HG03175 (cell line): ENCODE results near the gene CIP2A.

Experiments used
- ATAC-seq: cut with Tn5 transposase; IDR thresholded peaks from one replicate; pipeline ENCODE4 v1.9.1; 2021; ENCODE audit warnings: mild to moderate bottlenecking, moderate library complexity; ENCODE audit not compliant: unreplicated experiment

The CIP2A gene

GRCh38 chr3:108564564-108564963 lies 24.7 kb downstream of the CIP2A start:
- no peak for ATAC-seq

GRCh38 chr3:108562565-108562964 lies 26.7 kb downstream of the CIP2A start:
- no peak for ATAC-seq

GRCh38 chr3:108555966-108556581 lies 33.2 kb downstream of the CIP2A start:
- no peak for ATAC-seq

- no peak for ATAC-seq
These were observed 34.2 kb downstream of the CIP2A start for GRCh38 chr3:108554913-108555571.

GRCh38 chr3:108554229-108554628 lies 35.0 kb downstream of the CIP2A start:
- no peak for ATAC-seq

- no peak for ATAC-seq
These were observed 36.7 kb downstream of the CIP2A start for GRCh38 chr3:108552267-108553159.

GRCh38 chr3:108548886-108549285 lies 40.4 kb downstream of the CIP2A start:
- ATAC-seq: no peak

- no peak for ATAC-seq
These were observed 40.9 kb downstream of the CIP2A start for GRCh38 chr3:108548304-108548703.

- ATAC-seq: no peak
These were observed 42.5 kb downstream of the CIP2A start for GRCh38 chr3:108546692-108547091.

GRCh38 chr3:108546247-108546646 lies 43.0 kb downstream of the CIP2A start:
- ATAC-seq: peak; percentile 49

GRCh38 chr3:108538083-108538482 lies 51.2 kb downstream of the CIP2A start:
- ATAC-seq: no peak

GRCh38 chr3:108528459-108529252 lies 60.6 kb downstream of the CIP2A start:
- peak; percentile 92 for ATAC-seq

GRCh38 chr3:108527817-108528216 lies 61.4 kb downstream of the CIP2A start:
- ATAC-seq: no peak

GRCh38 chr3:108527109-108527508 lies 62.1 kb downstream of the CIP2A start:
- ATAC-seq: no peak

- ATAC-seq: no peak
These were observed 63.3 kb downstream of the CIP2A start for GRCh38 chr3:108525971-108526370.

GRCh38 chr3:108525256-108525655 lies 64.0 kb downstream of the CIP2A start:
- ATAC-seq: no peak

- ATAC-seq: no peak
These were observed 64.7 kb downstream of the CIP2A start for GRCh38 chr3:108524537-108524936.

- ATAC-seq: no peak
These were observed 70.3 kb downstream of the CIP2A start for GRCh38 chr3:108518895-108519294.

GRCh38 chr3:108516881-108517280 lies 72.4 kb downstream of the CIP2A start:
- no peak for ATAC-seq

GRCh38 chr3:108513961-108514360 lies 75.3 kb downstream of the CIP2A start:
- ATAC-seq: no peak

GRCh38 chr3:108512671-108513070 lies 76.6 kb downstream of the CIP2A start:
- ATAC-seq: no peak
